Inflammatory macrophage (primary cell): ENCODE data around the gene PRKCB.

Source experiments
- DNase-seq, 2 donors: peaks; one replicate each; pipeline ENCODE4 v3.0.0-alpha.2; 2020 to 2022
- total RNA-seq, 18 experiments: gene quantifications; one replicate each; lab custom pipeline; 2026; ENCODE audit warnings: mixed read lengths in 6 of 18, inconsistent platforms in 2 of 18; lab: John Stamatoyannopoulos, UW

Gene PRKCB
- 83.4 to 251 (median 179) reads per million in 18 experiments for total RNA-seq

DNA sequence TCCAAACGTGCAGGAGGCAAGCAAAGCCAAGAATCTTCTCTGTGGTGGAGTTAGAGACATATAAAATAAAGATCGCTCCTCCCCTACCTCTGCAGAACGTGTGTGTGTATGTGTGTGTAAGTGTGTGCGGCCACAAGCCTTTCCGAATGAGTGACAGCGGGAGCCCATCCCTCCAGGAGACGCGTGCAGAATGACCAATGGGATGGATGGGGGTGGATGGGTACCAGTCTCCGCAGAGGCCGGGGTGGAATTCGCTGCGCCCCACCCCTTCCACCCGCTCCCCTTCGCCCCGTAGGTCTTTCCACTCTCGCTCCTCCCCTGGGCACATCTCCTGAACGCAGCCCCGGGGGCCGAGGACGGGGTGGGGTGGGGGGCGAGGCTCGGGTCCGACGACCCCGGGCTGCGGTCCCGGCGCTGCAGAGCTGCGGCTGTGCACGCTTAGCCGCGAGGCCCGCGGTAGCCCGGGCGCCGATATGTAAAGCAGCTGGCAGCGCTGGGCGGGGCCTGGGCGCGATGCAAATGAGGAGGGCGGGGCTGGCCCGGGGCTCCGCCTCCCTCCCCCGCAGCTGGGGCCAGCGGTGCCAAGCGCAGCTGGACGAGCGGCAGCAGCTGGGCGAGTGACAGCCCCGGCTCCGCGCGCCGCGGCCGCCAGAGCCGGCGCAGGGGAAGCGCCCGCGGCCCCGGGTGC lies at the start of gene PRKCB:
Gene PRKCB (plus strand): TSS at position 594 of the 688 bp plus-strand sequence.
- DNase-seq = peak; percentile 92 to 94

DNA sequence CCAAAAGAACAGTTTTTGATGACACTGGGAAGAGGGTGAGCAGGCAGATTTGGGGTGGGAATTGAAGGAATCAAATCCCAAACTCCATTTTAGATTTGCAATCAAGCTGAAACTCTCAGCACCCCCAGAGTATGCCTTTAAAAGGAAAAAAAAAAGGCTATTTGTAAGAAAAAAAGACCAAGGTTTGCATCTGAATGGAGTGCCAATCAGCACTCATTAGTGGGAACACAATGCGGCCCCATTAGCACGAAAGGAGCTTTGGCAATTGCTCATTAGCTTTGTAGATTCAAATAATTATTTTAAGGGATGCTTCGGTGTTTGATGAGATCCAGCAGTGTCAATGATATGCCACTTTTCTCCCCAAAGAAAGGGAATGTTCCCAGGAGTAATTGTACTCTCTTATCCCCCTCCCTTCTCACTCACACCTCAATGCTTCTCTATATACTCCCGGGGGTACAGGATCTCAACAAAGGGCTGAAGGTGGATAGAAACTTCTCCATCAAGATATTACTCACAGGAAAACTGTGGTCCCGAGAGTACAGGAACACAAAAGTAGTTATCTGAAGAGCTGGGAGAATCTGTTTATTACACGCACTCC lies 48.7 kb upstream of the PRKCB start:
- no peak for DNase-seq

DNA sequence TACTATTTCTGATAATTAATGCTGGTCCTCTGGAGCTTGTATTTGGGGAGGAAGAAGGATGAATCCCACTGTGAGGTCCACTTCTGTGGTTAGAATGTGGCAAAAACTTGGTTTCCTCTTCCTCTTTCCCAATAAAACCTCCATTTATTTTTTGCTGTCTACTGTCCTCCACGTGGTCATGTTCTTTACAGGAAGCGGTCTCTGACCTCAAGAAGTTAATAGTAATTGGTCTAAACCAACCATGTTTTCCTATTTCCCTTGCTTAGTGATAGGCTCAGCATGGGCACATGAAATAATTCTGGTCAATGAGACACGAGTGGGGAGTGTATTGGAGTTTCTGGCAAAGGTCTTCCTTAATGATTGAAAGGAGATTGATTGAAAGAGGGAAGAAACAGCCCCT lies 47.1 kb upstream of the PRKCB start:
- DNase-seq = peak; percentile 52 to 83

DNA sequence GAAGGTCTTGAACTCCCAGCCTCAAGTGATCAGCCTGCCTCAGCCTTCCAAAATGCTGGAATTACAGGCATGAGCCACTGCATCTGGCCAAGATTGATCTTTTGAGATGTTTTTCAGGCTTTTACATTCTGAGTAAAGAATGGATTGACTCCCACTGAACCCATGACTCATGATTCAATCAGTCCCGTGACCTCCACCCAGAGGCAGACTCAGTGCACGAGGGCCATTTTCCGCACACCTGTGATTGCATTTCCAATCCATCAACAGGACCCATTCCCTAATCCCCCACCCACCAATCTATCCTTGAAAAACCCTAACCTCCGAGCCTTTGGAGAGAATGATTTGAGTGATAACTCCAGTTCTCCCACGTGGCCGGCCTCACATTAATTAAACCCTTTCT lies 40.4 kb upstream of the PRKCB start:
- DNase-seq = no peak

DNA sequence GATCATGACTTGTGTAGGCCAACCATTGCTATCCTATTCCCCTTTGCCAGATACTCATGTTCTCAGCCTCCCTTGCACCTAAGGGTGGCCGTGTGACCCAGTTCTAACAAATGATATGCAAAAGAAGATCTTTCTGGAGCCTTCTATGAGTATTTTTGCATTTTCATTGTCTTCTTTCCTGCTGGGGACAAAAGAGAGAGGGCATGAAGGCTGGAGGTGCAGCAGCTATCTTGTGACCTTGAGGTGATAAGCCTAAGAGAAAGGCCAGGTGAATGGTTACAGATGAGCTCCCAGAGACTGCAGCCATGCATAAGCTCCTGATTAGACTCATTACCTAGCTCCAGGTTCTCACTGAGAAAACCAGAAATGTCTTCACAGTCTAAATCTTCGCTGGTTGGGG lies 38.8 kb upstream of the PRKCB start:
- DNase-seq = no peak

DNA sequence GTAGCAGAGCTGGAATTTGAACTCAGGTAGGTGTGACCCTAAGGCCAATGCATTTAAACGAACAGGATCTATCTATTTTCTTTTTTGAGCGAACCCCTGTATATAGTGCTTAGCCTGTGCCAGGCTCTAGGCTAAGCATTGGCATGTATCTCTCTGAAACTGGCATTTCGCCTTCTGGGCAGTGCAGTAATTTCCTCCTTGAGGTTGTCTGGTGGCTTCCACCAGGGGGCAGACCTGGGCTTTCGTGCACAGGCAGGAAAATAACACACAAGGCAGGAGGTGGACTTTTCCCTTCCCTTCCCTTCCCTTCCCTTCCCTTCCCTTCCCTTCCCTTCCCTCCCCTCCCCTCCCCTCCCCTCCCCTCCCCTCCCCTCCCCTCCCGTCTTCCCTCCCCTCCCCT lies 34.4 kb upstream of the PRKCB start:
- DNase-seq = peak; percentile 71 to 81

DNA sequence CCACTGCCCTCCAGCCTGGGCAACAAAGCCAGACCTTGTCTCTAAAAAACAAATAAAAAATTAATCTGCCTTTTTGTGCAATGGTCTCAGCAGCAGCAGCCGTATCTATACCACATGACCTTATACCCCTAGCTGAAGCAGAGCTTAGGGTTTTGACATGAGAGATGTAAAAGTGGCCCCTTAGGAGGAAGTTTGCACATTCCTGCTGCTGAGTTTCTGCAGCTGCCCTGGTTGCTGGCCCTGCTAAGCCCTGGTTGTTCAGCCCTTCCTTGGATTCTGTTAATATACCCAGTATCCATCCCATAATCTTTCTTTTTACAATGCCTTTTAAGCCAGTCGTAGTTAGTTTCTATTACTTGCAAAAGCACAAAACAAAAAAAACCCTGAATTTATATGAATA lies 33.0 kb upstream of the PRKCB start:
- no peak for DNase-seq

DNA sequence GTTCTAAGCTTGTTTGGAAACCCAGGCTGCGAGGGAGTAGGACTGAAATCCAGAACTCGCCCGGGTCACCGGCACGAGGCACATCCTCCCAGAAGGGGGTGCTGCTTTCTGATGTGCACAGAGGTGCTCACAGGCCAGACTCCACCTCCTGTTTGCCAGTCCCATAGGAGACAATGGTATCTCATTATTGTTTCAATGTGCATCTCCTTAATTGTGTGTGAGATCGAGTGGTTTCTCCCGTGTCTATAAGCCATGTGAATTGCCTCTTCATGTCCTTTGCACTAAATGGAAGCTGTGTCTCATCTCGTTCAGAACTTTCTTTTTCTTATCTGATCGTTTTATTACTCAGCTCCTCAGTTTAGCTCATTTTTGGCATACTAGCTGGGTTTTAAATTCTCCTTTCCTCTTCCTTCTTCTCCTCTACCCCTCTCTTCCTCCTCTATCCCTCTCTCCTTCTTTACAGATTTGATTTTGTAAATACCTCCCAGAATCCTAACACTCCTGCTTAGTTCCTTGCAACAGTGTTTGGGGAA lies 32.1 kb upstream of the PRKCB start:
- peak; percentile 58 to 79 for DNase-seq

DNA sequence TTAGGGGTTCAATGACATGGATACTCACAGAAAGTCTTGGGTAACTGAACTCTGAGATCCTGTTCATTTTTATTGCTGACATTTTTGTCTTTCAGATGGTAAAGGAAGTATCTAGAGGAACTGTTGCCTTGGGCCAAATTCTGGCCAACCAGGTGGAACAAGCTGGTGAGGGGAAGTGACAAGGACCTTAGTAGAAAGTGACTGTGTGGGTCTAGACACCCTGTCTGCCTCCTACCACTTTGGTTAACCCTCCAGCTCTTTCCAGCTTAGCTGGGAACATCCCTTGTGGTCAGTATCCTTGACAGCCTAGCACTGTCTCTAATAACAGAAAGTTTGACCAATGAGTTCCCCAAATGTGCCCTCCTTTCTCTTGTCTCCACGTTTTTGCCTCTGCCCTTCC lies 28.8 kb upstream of the PRKCB start:
- DNase-seq = peak; percentile 86 to 96

DNA sequence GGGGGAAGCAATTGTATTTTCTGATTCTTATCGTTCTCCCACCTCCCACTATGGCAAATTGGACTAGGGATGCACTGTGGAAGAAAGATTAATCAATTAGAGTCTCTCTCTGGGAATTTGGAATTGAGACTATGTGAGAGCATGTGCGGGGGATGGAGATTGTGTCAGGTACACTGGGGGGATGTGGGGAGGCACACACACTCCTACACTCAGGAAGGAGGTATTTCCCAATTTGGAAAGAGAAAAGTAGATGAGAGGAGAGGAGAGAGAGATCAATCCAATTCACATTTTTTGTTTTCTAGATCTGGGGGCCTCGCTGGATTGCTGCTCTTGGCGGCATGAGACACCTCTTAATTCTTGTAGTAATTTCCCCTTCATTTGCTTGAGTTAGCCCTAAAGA lies 14.3 kb upstream of the PRKCB start:
- DNase-seq = no peak

DNA sequence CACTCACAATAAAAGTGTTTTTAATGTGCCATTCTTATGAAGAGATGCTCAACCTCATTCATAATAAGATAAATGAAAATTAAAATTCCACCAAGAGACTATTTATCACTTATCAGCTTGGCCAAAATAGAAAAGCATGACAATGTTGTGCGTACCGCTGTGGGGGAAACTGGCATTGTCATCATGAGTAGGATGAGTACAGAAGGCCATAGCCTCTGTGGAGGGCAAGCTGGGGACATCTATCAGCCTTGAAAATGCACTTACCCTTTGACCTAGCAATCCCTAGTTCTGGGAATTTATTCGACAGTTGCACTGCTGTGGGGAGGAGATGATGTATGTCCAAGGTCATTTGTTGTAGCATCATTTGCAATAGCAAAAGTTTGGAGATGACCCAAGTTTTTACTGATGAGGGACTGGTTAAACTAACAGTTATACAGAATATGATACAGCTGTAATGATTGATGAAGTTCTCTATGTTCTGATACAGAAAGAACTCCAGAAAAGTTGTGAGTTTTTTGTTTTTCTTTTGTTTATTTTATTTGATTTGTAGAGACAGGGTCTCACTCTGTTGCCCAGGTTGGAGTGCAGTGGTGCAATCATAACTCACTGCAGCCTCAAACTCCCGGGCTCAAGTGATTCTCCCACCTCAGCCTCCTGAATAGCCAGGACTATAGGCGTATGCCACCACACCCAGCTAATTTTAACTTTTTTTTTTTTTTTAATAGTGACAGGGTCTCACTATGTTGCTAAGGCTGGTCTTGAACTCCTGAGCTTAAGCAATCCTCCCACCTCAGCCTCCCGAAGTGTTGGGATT lies 13.7 kb upstream of the PRKCB start:
- DNase-seq = peak in 1 of 2 donors; percentile 20

DNA sequence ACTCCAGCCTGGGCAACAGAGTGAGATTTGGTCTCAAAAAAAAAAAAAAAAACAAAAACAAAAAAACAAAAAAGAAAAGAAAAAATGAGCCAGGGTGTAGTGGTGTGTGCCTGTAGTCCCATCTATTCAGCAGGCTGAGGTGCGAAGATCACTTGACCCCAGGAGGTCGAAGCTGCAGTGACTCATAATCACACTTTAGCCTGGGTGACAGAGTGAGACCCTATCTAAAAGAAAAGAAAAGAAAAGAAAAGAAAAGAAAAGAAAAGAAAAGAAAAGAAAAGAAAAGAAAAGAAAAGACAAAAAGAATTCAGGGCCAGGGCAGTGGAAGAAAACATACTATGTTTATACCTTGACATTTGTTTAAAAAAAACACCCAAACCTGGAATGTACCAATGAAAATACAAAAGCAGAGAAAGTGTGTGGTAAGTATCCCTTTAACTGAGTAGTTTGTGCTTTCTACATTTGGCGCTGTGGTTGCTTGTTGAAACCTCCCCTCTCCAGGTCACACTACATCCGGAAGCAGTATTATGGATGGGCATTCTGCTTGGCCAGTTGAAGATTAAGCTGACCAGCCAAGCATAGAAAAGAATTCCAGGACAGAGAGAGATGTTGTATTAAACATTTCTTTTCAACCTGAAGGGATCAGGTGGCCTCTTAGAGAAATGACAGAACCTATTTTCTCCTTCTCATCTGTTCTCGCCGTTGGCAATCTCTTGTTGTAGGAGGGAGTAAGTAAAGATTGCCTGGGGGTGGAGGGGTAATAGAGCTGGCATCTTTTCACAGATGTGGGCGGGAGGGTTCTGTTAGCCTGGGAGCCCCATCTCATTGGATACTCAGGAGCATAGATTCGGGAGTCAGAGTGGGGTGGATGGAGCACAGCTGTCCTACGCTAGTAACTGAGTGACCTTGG lies 12.1 kb upstream of the PRKCB start:
- no peak for DNase-seq

DNA sequence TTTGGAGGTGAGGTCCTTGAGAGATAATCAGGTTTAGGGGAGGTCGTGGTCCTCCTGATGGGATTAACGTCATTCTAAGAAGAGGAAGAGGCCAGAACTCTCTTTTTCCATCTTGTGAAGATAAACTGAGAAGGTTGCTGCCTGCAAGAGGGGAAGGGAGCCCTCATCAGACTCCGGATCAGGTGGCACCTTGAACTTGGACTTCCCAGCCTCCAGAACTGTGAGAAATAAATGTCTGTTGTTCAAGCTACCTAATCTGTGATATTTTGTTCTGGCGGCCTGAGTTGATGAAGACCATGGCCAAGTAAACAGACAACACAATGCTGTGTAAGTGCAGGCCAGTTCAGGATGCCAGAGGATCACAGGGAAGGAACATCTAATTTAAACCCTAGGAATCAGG lies 10.9 kb upstream of the PRKCB start:
- DNase-seq = no peak

DNA sequence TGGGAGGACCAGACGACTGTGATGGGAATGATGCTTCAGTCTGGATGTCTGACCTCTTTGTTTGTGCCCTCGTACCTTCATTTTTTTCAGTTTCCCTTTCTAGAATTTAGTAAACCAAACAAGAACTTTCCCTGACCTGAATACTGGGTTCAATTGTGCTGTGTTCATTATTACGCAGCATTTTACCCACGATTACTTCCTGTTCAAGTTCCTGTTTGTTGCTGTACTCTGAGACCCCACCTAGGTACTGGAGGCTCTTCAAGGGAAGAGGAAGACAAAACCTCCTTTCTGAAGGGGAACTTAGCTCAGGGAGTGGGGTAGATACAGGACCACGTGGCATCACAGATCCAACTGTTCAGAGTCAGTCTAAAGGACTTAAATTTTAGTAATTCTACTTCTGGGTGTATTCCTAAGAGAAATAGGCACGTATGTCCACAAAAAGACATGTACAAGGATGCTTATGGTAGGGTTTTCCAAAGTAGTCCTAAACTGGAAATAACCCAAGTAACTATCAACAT lies 9.2 kb upstream of the PRKCB start:
- DNase-seq = peak; percentile 84 to 91

DNA sequence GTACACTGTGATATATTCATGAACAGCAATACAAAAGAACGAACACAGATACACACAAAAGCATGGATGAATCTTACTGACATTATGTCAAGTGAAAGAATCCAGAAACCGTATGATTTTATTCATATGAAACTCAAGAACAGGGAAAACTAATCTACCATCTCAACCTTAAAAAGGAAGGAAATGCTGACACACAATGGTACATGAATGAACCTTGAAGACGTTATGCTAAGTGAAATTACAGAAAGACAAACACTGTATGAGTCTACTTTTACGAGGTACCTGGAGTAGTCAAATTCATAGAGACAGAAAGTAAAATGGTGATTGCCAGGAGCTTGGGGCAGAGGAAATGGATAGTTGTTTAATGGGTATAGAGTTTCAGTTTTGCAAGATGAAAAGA lies 8.7 kb upstream of the PRKCB start:
- peak in 1 of 2 donors; percentile 10 for DNase-seq

DNA sequence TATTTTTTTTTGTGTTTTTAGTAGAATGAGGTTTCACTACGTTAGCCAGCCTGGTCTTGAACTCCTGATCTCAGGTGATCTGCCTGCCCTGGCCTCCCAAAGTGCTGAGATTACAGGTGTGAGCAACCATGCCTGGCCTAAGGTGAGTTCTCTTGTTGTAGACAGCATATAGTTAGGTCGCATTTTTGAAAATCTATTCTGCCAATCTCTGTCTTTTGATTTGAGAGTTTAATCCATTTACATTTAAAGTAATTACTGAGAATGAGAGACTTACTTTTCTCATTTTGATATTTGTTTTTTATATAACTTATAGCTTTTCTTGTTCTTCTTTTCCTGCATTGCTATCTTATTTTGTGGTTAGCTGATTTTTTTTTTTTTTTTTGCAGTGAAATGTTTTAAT lies 6.3 kb upstream of the PRKCB start:
- no peak for DNase-seq

DNA sequence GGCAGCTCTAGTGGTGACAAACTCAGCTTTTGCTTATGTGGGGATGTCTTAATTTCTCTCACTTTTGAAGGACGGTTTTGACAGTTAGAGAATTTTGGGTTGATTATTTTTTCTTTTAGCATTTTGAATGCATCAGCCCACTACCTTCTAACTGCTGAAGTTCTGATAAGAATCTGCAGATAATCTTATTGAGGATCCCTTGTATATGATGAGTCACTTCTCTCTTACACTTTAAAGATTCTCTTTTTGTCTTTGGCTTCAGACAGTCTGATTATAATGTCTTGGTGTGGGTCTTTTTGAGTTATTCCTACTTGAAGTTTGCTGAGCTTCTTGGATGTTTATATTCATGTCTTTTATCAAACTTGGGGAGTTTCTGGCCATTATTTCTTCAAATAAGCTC lies 5.5 kb upstream of the PRKCB start:
- no peak for DNase-seq

DNA sequence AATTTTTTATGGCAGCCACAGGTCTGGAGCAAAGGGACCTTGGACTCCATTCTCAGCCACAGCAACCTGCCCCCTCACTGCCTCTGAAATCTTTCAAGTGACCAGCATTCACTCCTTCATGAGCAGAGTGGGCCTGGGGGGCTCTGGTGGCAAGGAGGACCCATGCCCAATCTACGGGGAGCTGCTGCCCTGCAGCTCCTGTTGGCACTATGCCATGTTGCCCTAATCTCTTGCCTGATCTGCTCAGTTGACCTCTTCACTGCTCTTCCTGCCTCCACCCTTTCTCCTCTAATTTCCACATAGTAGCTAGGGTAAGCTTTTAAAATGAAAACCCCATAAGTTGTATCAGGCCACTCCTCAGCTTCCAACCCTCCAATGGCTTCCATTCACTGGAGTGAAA lies 2.9 kb upstream of the PRKCB start:
- DNase-seq = no peak

DNA sequence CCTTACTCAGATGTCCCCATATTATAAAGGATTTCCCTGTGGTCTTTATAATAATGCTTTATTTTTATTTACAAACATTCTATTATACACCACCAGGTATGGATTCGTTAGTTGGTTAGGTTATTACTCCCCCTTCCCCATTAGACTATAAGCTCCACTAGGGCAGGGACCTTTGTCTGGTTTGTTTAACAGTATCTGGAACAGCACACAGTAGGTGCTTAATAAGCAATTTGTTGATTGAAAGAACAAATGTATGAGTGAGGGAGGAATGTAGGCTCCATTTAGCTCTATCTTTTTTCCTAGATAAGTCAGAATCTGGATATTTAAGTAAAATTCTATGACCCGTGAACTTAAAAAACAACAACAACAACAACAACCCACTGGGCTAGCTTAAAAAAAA lies 2.3 kb upstream of the PRKCB start:
- no peak for DNase-seq

DNA sequence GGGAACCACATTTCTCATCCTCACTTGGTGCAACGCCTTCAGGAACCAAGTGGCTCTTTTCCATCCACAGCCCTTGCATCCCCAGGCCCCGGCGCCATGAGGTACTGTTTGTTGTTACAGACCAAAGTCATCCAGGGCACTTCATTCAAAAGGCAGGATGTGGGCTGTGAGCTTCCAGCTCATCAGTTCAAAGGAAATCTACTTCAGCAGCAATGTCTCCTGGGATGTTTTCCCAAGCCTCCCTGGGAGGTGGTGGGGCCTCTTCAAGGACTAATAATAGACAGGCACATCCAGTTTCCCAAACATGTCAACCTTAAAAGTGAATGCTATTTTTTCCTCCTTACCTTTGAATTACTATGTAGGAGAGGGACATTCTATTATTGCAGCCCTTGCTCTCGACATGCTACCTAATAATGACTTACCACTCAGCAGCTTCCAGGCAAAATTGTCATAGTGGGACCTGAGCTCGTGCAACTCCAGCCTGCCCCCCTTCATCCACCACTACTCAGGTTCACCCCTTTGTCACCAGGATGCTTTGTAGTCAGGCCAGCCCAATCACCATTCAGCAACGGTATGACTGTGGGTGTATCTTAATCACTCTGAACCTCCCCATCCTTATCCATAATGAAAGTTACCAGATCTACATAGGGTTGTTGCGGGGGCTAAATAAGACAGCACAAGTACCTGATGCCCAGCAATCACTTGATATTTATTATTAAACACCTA lies 1.7 kb upstream of the PRKCB start:
- no peak for DNase-seq

DNA sequence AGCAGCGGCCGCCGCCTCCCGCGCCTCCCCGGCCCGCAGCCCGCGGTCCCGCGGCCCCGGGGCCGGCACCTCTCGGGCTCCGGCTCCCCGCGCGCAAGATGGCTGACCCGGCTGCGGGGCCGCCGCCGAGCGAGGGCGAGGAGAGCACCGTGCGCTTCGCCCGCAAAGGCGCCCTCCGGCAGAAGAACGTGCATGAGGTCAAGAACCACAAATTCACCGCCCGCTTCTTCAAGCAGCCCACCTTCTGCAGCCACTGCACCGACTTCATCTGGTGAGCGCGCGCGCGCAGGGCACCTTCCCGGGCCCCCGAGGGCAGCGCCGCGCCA lies 258 bp downstream of the PRKCB start:
- DNase-seq = no peak
